ENCODE results near the gene UBAP1.
"Not testable (repeated sequence)": the region's sequence is repeated elsewhere in the genome, so short reads cannot be mapped to it uniquely, and the experiment has no call there.

UBAP1 gene

DNA sequence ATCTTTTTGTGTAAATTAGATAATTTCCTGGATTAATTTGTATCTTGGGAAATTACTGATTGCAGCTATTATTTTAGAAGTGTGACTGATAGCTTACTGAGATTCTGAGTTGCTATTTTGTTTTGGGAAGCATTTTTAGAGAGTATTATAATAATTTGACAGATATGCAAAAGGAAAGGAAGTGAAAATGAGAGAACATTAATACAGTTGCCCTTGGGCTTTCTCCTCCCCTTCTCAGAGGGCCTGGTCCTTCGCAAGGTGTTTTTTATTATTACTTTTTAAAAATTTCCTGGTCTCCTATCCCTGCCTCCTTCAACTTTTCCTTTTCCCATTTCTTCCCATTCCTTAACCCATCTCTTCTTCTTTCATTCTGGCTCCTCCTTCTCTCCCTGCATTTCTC is 32.6 kb downstream of the UBAP1 start:
- no peak overlapping the region for H3K4me3 ChIP-seq (ENCODE audit: control insufficient read depth, low read depth, low read length)
- no peak for DNase-seq (ENCODE audit: low read depth)
- TF ChIP-seq, protein P1, sequence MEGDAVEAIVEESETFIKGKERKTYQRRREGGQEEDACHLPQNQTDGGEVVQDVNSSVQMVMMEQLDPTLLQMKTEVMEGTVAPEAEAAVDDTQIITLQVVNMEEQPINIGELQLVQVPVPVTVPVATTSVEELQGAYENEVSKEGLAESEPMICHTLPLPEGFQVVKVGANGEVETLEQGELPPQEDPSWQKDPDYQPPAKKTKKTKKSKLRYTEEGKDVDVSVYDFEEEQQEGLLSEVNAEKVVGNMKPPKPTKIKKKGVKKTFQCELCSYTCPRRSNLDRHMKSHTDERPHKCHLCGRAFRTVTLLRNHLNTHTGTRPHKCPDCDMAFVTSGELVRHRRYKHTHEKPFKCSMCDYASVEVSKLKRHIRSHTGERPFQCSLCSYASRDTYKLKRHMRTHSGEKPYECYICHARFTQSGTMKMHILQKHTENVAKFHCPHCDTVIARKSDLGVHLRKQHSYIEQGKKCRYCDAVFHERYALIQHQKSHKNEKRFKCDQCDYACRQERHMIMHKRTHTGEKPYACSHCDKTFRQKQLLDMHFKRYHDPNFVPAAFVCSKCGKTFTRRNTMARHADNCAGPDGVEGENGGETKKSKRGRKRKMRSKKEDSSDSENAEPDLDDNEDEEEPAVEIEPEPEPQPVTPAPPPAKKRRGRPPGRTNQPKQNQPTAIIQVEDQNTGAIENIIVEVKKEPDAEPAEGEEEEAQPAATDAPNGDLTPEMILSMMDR (conservative IDR thresholded peaks at IDR 0.05; ENCODE audit: control insufficient read depth, insufficient read depth, low read depth, low read length) = no peak

DNA sequence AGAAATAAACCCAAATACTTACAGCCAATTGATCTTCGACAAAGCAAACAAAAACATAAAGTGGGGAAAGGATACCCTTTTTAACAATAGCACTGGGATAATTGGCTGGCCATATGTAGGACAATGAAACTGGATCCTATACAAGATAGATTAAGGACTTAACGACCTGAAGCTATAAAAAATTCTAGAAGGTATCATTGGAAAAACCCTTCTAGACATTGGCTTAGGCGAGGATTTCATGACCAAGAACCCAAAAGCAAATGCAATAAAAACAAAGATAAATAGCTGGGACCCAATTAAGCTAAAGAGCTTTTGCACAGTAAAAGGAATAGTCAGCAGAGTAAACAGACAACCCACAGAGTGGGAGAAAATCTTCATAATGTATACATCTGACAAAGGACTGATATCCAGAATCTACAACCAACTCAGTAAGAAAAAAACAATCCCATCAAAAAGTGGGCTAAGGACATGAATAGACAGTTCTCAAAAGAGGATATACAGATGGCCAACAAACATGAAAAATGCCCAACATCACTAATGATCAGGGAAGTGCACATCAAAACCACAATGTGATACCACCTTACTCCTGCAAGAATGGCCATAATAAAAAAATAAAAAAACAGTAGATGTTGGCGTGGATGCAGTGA is 35.6 kb downstream of the UBAP1 start:
- not testable (repeated sequence) for DNase-seq (ENCODE audit: low read depth); H3K4me3 ChIP-seq (ENCODE audit: control insufficient read depth, low read depth, low read length)

DNA sequence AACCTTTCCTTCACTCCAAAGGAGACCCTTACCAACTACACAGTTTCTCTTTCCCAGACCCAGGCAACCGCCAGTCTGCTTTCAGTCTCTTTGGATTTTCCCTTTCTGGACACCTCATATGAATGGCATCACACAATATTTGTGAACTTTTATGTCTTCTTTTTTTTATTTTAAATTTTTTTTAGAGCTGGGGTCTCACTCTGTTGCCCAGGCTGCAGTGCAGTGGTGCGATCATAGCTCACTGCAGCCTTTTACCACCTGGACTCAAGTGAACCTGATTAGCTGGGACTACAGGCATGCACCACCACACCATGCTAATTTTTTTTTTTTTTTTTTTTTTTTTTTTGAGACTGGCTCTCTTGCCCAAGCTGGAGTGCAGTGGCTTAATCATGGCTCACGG is 37.5 kb downstream of the UBAP1 start:
- TF ChIP-seq, protein P1 (conservative IDR thresholded peaks at IDR 0.05; ENCODE audit: control insufficient read depth, insufficient read depth, low read depth, low read length) = no peak
- H3K4me3 ChIP-seq (ENCODE audit: control insufficient read depth, low read depth, low read length) = no peak overlapping the region
- no peak for DNase-seq (ENCODE audit: low read depth)

DNA sequence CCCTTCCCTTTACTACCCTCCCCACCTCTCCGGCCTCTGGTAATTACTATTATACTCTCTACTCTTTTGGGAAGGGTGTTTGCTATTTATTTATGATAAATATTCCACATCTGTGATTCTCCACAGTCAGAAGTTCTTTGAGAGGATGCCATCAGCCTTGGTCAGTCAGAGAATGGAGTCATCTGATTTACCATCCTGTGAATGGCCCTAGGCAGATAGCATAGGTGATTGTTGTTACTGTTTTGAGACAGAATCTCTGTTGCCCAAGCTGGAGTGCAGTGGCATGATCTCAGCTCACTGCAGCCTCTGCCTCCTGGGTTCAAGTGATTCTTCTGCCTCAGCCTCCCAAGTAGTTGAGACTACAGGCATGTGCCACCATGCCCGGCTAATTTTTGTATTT is 38.2 kb downstream of the UBAP1 start:
- DNase-seq (ENCODE audit: low read depth); H3K4me3 ChIP-seq (ENCODE audit: control insufficient read depth, low read depth, low read length): not testable (repeated sequence)

DNA sequence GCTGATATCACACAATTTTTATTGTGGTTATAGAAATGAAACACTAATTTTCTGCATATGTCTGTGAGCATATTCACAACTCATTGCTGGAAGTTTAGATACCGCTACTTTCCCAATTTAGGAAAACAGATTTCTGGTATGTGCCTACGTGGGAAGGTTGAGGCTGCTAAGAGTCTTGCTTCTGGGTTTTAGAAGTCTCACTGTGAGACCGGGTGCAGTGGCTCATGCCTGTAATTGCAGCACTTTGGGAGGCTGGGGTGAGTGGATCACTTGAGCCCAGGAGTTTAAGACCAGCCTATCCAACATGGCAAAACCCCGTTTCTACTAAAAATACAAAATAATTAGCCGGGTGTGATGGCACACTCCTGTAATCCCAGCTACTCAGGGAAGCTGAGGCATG is 39.6 kb downstream of the UBAP1 start:
- DNase-seq (ENCODE audit: low read depth) = no peak
- TF ChIP-seq, protein P1 (conservative IDR thresholded peaks at IDR 0.05; ENCODE audit: control insufficient read depth, insufficient read depth, low read depth, low read length) = no peak
- no peak overlapping the region for H3K4me3 ChIP-seq (ENCODE audit: control insufficient read depth, low read depth, low read length)

DNA sequence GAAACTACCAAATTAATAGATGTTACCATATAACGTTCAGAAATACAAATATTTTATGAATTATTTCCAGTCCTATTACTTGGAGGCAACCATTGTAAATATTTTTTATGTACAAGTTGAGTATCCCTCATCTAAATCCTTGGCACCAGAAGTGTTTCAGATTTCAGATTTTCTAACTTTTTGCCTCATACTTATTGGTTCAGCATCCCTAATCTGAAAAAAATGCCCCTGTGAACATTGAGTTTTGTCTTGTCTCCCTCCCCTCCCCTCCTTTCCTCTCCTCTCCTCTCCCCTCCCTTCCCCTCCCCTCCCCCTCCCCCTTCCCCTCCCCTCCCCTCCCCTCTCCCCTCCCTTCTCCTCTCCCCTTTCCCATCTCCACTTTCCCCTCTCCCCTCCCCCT is 40.6 kb downstream of the UBAP1 start:
- H3K4me3 ChIP-seq (ENCODE audit: control insufficient read depth, low read depth, low read length) = no peak overlapping the region
- DNase-seq (ENCODE audit: low read depth) = no peak
- TF ChIP-seq, protein P1 (conservative IDR thresholded peaks at IDR 0.05; ENCODE audit: control insufficient read depth, insufficient read depth, low read depth, low read length) = no peak

DNA sequence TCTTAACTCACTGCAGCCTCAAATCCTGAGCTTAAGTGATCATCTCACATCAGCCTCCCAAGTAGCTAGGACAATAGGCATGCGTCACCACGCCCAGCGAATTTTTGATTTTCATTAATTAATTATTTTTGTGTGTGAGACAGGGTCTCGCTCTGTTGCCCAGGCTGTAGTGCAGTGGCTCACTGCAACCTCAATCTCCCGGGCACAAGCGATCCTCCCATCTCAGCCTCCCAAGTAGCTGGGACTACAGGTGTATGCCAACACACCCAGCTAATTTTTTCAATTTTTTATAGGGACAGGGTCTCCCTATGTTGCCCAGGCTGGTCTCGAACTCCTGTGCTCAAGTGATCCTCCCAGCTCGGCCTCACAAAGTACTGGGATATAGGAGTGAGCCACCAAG is 41.4 kb downstream of the UBAP1 start:
- DNase-seq (ENCODE audit: low read depth) = no peak
- no peak overlapping the region for H3K4me3 ChIP-seq (ENCODE audit: control insufficient read depth, low read depth, low read length)
- TF ChIP-seq, protein P1 (conservative IDR thresholded peaks at IDR 0.05; ENCODE audit: control insufficient read depth, insufficient read depth, low read depth, low read length) = no peak

DNA sequence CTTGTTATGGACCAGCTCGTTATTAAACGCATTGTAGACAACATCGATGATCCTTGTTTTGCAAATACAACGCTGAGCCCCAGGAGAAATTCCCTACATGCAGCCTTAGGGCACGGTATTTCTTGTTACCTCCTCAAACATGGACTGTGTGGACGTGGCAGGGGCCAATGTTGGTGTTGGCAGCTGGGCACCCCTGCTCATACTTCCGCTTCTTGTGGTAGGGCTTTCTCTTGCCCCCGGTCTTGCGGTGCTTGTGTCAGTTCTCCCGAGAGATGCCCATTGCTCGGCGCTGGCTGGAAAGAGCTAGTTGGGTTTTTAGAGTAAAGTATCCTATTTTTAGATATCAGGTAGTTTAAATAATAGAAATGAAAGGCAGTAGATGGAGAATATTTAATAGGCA is 45.5 kb downstream of the UBAP1 start:
- TF ChIP-seq, protein P1 (conservative IDR thresholded peaks at IDR 0.05; ENCODE audit: control insufficient read depth, insufficient read depth, low read depth, low read length) = no peak
- no peak for DNase-seq (ENCODE audit: low read depth)
- no peak overlapping the region for H3K4me3 ChIP-seq (ENCODE audit: control insufficient read depth, low read depth, low read length)

DNA sequence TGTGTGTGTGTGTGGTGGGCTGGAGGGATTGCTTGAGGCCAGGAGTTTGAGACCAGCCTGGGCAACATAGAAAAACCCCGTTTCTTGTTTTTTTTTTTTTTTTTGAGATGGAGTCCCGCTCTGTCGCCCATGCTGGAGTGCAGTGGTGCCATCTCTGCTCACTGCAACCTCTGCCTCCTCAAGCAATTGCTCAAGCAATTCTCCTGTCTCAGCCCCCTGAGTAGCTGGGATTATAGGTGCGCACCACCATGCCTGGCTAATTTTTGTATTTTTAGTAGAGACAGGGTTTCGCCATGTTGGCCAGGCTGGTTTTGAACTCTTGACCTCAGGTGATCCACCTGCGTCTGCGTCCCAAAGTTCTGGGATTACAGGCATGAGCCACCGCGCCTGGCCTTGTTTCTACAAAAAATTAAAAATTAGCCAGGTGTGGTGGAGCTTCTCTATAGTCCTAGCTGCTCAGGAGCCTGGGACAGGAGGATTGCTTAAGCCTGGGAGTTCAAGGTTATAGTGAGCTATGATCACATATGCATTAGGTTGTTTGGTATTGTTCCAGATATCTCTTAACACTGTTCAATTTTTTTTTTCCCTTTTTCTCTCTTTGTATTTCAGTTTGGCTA is 47.4 kb downstream of the UBAP1 start:
- H3K4me3 ChIP-seq (ENCODE audit: control insufficient read depth, low read depth, low read length); DNase-seq (ENCODE audit: low read depth): not testable (repeated sequence)
